RWPE2 (cell line): Measurements from ENCODE around the gene MPL.

Source experiments
- ATAC-seq: fragments of 200-7000 bp; cut with Tn5 transposase; 3 replicates; pipeline ENCODE4 v1.9.1; 2021; ENCODE audit warnings: low read depth
- DNase-seq: peaks from one replicate; pipeline ENCODE4 v3.0.0-alpha.2; 2020; ENCODE audit warnings: low spot score
- H3K27ac ChIP-seq: fragments of 450-650 bp; 2 replicates; pipeline ENCODE4 v1.5.1; 2017; ENCODE audit warnings: mild to moderate bottlenecking; ENCODE audit not compliant: poor library complexity, severe bottlenecking
- H3K27me3 ChIP-seq: fragments of 250-450 bp; sonication (Bioruptor Pico); 2 replicates; pipeline ENCODE4 v1.5.1; 2021; ENCODE audit warnings: mild to moderate bottlenecking, moderate library complexity; ENCODE audit not compliant: insufficient read depth, poor library complexity, severe bottlenecking
- H3K36me3 ChIP-seq: fragments of 250-450 bp; sonication (Bioruptor Pico); 2 replicates; pipeline ENCODE4 v1.5.1; 2020; ENCODE audit warnings: low read depth, mild to moderate bottlenecking, moderate library complexity
- H3K4me1 ChIP-seq: fragments of 250-450 bp; sonication (Bioruptor Pico); 2 replicates; pipeline ENCODE4 v1.5.1; 2021; ENCODE audit warnings: mild to moderate bottlenecking, moderate library complexity; ENCODE audit not compliant: insufficient read depth, poor library complexity, severe bottlenecking
- H3K4me3 ChIP-seq: fragments of 250-450 bp; sonication (Bioruptor Pico); 2 replicates; pipeline ENCODE4 v1.5.1; 2021; ENCODE audit warnings: mild to moderate bottlenecking, moderate library complexity; ENCODE audit not compliant: severe bottlenecking
- H3K9me3 ChIP-seq: fragments of 250-450 bp; sonication (Bioruptor Pico); 2 replicates; pipeline ENCODE4 v1.5.1; 2021; ENCODE audit warnings: mild to moderate bottlenecking, moderate library complexity; ENCODE audit not compliant: severe bottlenecking
- CTCF ChIP-seq: fragments of 450-650 bp; IDR thresholded peaks from one replicate; pipeline ENCODE4 v1.5.1; 2017; ENCODE audit warnings: mild to moderate bottlenecking, moderate library complexity; ENCODE audit not compliant: poor library complexity, severe bottlenecking

MPL gene

GRCh38 chr1:43317817-43318471 is 19.7 kb upstream of the MPL start:
- Histone ChIP-seq H3K27ac (no peak overlapping the region), H3K27me3 (no peaks in the 10 kb centered on the region), H3K9me3 (no peaks in the 10 kb centered on the region), H3K36me3 (no peaks in the 10 kb centered on the region), H3K4me1 (no peaks in the 10 kb centered on the region), H3K4me3 (no peak overlapping the region)
- TF ChIP-seq CTCF, result no peak
- DNase-seq, result no peak
- ATAC-seq, result no peak

GRCh38 chr1:43318831-43319230 is 18.8 kb upstream of the MPL start:
- Histone ChIP-seq H3K36me3 (no peaks in the 10 kb centered on the region), H3K27me3 (no peaks in the 10 kb centered on the region), H3K9me3 (no peaks in the 10 kb centered on the region), H3K27ac (no peak overlapping the region), H3K4me1 (no peaks in the 10 kb centered on the region), H3K4me3 (no peak overlapping the region)
- TF ChIP-seq CTCF, result no peak
- ATAC-seq (no peak), DNase-seq (no peak)

GRCh38 chr1:43319288-43319687 is 18.3 kb upstream of the MPL start:
- Histone ChIP-seq H3K9me3 (no peaks in the 10 kb centered on the region), H3K27me3 (no peaks in the 10 kb centered on the region), H3K4me1 (no peaks in the 10 kb centered on the region), H3K36me3 (no peaks in the 10 kb centered on the region), H3K4me3 (no peak overlapping the region), H3K27ac (no peak overlapping the region)
- ATAC-seq (no peak), DNase-seq (no peak)
- TF ChIP-seq CTCF, result no peak

GRCh38 chr1:43319766-43320165 is 17.9 kb upstream of the MPL start:
- no peak for ATAC-seq
- Histone ChIP-seq H3K4me3 (no peak overlapping the region), H3K4me1 (no peaks in the 10 kb centered on the region), H3K27me3 (no peaks in the 10 kb centered on the region), H3K36me3 (no peaks in the 10 kb centered on the region), H3K27ac (no peak overlapping the region), H3K9me3 (no peaks in the 10 kb centered on the region)
- DNase-seq, result no peak
- no peak for TF ChIP-seq CTCF

- DNase-seq, result no peak
- H3K36me3 ChIP-seq, result no peaks in the 10 kb centered on the region
- H3K9me3 ChIP-seq, result peaks cover 7% of the 10 kb centered on the region
- H3K4me3 ChIP-seq, result no peak overlapping the region
- H3K27me3 ChIP-seq, result no peaks in the 10 kb centered on the region
- H3K27ac ChIP-seq, result no peak overlapping the region
- H3K4me1 ChIP-seq, result no peaks in the 10 kb centered on the region
- no peak for TF ChIP-seq CTCF
- no peak for ATAC-seq
These were observed 16.2 kb upstream of the MPL start for GRCh38 chr1:43321331-43321891.
